ENCODE data around the gene CCDC85C.

- TF ChIP-seq EP300 (IDR thresholded peaks at IDR 0.05; ENCODE audit: borderline replicate concordance) (peak; percentile 96), MAX (IDR thresholded peaks at IDR 0.05) (peak; percentile 79), REST (IDR thresholded peaks at IDR 0.05; ENCODE audit: low read depth) (no peak)
Observed at GRCh38 chr14:99579903-99580571, 24.0 kb downstream of the CCDC85C start.
